Osteocyte (in vitro differentiated cells): ENCODE measurements around the gene MANBA. TPM values are rescaled to one million over a fixed set of nuclear protein-coding genes. Genes with fewer than 3 reads are reported as not detected.

ENCODE experiments used
- DNase-seq: peaks from one replicate; pipeline ENCODE4 v3.0.0; 2021; ENCODE audit warnings: mixed read lengths; ENCODE audit not compliant: unreplicated experiment; ENCODE audit errors: extremely low spot score
- H3K27ac Mint-ChIP-seq: one replicate; pipeline ENCODE4 v1.8.0; 2021; ENCODE audit warnings: mild to moderate bottlenecking, mixed read lengths; ENCODE audit not compliant: unreplicated experiment
- H3K27me3 Mint-ChIP-seq: one replicate; pipeline ENCODE4 v1.8.0; 2021; ENCODE audit warnings: mixed read lengths; ENCODE audit not compliant: unreplicated experiment
- H3K36me3 Mint-ChIP-seq: one replicate; pipeline ENCODE4 v1.8.0; 2021; ENCODE audit warnings: mixed read lengths; ENCODE audit not compliant: unreplicated experiment
- H3K4me1 Mint-ChIP-seq: one replicate; pipeline ENCODE4 v1.8.0; 2021; ENCODE audit warnings: mixed read lengths; ENCODE audit not compliant: unreplicated experiment
- H3K4me3 Mint-ChIP-seq: one replicate; pipeline ENCODE4 v1.8.0; 2021; ENCODE audit warnings: mild to moderate bottlenecking, moderate library complexity, mixed read lengths; ENCODE audit not compliant: unreplicated experiment
- H3K9me3 Mint-ChIP-seq: one replicate; pipeline ENCODE4 v1.8.0; 2021; ENCODE audit warnings: mixed read lengths; ENCODE audit not compliant: unreplicated experiment
- total RNA-seq: library from RNA; stranded (reverse); gene quantifications from 2 replicates; pipeline ENCODE4 v1.2.1, GENCODE V29; 2021
- TF ChIP-seq, protein P1 (sequence below): fragments of 200-600 bp; sonication (generic); IDR thresholded peaks from 2 replicates; pipeline ENCODE4 v1.5.0; 2021; ENCODE audit warnings: antibody characterized with exemption, mild to moderate bottlenecking, moderate library complexity

Gene MANBA
- total RNA-seq, 1 donor from 2014 or later, result 26.1 TPM

DNA sequence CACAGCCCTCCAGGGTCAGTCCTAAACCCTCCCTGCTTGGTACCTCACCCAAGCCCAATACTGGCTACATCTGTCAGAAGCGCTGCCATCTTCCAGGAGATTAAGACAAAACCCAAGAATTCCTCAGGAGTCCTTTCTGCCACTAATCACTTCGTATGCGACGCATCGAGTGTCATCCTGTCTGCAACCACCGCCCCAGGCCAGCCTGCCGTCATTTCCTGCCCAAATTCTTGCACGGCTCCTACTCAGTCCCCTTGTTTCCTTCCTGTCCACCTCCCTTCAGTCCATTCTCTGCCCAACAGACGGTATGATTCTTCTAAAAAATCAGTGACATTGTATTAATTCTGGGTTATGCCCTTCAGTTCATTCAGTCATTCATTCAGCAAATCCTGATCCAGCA lies 146.0 kb downstream of the MANBA start:
- DNase-seq, result no peak
- H3K27me3 Mint-ChIP-seq, result no peaks in the 10 kb centered on the region
- H3K4me1 Mint-ChIP-seq, result no peaks in the 10 kb centered on the region
- no peak overlapping the region for H3K4me3 Mint-ChIP-seq
- H3K27ac Mint-ChIP-seq, result peak overlapping the region; percentile 0
- no peaks in the 10 kb centered on the region for H3K9me3 Mint-ChIP-seq
- TF ChIP-seq, protein P1, sequence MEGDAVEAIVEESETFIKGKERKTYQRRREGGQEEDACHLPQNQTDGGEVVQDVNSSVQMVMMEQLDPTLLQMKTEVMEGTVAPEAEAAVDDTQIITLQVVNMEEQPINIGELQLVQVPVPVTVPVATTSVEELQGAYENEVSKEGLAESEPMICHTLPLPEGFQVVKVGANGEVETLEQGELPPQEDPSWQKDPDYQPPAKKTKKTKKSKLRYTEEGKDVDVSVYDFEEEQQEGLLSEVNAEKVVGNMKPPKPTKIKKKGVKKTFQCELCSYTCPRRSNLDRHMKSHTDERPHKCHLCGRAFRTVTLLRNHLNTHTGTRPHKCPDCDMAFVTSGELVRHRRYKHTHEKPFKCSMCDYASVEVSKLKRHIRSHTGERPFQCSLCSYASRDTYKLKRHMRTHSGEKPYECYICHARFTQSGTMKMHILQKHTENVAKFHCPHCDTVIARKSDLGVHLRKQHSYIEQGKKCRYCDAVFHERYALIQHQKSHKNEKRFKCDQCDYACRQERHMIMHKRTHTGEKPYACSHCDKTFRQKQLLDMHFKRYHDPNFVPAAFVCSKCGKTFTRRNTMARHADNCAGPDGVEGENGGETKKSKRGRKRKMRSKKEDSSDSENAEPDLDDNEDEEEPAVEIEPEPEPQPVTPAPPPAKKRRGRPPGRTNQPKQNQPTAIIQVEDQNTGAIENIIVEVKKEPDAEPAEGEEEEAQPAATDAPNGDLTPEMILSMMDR, result no peak
- H3K36me3 Mint-ChIP-seq, result peaks cover 65% of the 10 kb centered on the region

DNA sequence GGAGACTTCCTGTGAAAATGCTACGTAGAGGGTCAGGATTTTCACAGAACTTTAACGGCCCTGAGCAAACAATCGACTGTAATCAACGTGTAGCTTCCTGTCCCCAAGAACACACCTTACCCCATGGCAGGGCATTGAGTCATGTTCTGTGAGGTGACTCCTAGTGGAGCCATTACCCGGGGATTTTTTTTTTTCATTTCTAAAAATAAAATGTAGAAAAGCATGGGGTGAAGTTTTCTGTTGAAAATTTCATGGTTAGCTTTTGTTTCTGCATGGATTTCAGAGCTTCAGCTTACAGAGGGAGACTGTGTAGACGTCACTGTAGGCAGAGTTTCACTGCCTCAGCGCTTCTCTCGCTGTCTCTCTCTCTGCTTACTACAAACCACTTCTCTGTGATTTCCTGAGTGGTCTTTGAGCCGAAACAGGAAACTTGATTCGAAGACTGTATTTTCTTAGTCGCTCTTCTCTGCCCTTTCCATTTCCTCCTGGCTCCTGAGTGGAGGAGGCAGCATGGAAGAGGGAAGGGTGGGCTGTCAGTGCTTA lies 147.9 kb downstream of the MANBA start:
- no peaks in the 10 kb centered on the region for H3K9me3 Mint-ChIP-seq
- no peak overlapping the region for H3K27ac Mint-ChIP-seq
- no peak for DNase-seq
- H3K27me3 Mint-ChIP-seq, result no peaks in the 10 kb centered on the region
- no peaks in the 10 kb centered on the region for H3K4me1 Mint-ChIP-seq
- TF ChIP-seq, protein P1, result no peak
- no peak overlapping the region for H3K4me3 Mint-ChIP-seq
- peaks cover 77% of the 10 kb centered on the region for H3K36me3 Mint-ChIP-seq

DNA sequence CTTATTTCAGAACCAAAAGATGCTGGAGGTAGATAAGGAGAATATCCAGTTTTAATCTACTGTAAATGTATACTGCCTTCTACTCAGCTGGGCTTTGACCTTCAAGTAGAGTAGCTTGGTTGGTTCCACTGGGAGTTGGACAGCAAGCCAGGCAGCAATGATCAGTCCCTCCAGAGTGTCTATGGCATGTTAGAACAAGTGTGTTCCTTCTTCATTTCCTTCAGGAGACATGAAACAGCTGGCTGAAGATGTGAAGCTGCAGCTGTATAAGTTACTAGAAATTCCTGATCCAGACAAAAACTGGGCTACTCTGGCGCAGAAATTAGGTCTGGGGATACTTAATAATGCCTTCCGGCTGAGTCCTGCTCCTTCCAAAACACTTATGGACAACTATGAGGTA lies 148.6 kb downstream of the MANBA start:
- Mint-ChIP-seq H3K36me3 (peaks cover 76% of the 10 kb centered on the region), H3K4me1 (no peaks in the 10 kb centered on the region), H3K27me3 (no peaks in the 10 kb centered on the region), H3K27ac (no peak overlapping the region), H3K9me3 (no peaks in the 10 kb centered on the region), H3K4me3 (no peak overlapping the region)
- DNase-seq, result no peak
- TF ChIP-seq, protein P1, result no peak

DNA sequence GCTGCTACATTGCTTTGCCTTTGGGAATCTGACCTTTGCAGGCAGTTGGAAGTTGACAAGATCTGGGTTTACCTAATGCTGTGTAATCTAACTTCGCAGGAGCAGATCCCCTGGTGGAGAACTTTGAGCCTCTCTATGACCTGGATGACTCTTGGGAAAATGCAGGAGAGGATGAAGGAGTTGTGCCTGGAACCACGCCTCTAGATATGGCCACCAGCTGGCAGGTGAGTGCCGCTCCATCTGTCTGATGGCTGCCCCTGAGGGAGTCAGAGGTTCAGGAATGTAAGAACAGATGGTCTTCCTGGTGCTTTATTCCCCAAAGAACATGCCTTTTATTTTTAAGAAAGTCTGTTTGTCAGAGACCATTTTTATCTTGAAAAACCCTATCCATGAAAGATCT lies 150.3 kb downstream of the MANBA start:
- TF ChIP-seq, protein P1, result no peak
- Mint-ChIP-seq H3K27ac (peak overlapping the region; percentile 3), H3K36me3 (peaks cover 78% of the 10 kb centered on the region), H3K9me3 (no peaks in the 10 kb centered on the region), H3K4me1 (no peaks in the 10 kb centered on the region), H3K4me3 (no peak overlapping the region), H3K27me3 (no peaks in the 10 kb centered on the region)
- DNase-seq, result no peak

DNA sequence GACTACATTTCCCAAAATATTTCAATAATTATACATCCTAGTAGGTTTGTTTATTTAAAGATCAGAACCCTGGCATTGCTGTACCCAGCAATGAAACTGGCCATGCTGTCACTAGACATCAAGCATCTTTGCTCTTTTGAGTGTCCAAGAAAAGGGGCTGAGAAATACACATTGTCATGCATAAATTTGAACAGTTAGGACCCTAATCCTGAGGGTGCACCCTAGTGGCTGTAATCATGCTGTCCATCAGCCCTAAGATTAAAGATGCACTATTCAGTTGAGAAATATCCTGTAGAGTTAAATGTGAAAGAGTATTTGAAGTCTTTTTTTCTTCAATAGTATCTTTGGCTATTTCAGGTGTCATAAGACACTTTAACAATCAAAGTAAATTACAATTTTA lies 150.8 kb downstream of the MANBA start:
- H3K4me1 Mint-ChIP-seq, result no peaks in the 10 kb centered on the region
- TF ChIP-seq, protein P1, result peak; percentile 49
- DNase-seq, result no peak
- no peaks in the 10 kb centered on the region for H3K9me3 Mint-ChIP-seq
- H3K36me3 Mint-ChIP-seq, result peaks cover 74% of the 10 kb centered on the region
- no peaks in the 10 kb centered on the region for H3K27me3 Mint-ChIP-seq
- no peak overlapping the region for H3K27ac Mint-ChIP-seq
- H3K4me3 Mint-ChIP-seq, result no peak overlapping the region
